ENCODE measurements around the gene CRX.
"Not testable (repeated sequence)": the region's sequence is repeated elsewhere in the genome, so short reads cannot be mapped to it uniquely, and the experiment has no call there.

Gene CRX

DNA sequence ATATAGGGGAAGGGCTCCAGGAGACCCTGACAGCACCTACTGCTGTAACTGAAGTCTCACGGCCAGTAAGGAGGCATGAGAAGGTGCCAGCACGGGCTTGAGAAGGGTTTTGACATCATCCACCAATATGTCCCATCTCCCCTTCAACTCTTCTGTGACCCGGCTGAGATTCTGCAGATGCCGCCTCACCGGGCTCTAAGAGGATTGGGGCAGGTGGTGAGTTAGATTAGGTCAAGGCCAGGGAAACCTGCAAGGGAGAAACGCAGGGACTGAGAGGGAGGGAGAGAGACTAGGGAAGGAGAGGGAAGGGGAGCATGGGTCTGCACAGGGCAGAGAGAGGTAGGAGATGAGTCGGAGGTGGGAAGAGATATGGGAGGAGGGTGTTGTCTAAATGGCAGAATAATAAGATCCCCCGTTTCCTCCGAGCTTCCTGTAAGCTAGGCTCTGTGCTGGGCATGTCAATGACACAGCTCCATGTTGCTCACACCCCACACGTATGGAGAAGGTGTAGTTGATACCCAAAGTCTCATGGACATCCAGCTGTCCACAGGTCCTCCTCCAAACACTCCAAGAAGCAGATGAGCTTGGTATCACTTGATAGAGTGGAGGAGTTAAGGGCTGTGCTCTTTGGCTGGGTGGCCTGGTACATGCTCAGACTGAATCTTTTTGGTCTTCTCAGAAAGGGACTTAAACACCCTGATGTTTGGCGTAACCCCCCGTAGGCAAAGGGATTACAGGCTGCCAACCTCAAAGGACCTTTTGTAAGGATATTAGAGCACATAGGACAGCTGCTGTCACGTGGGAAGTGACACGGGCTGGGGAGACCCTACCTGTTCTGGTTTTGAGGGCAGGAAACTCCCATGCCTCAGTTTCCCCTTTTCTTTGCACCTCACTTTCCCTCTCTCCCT lies 23.5 kb upstream of the CRX start:
- no peak for TF ChIP-seq ZFX (IDR thresholded peaks at IDR 0.05)
- TF ChIP-seq, protein P1, sequence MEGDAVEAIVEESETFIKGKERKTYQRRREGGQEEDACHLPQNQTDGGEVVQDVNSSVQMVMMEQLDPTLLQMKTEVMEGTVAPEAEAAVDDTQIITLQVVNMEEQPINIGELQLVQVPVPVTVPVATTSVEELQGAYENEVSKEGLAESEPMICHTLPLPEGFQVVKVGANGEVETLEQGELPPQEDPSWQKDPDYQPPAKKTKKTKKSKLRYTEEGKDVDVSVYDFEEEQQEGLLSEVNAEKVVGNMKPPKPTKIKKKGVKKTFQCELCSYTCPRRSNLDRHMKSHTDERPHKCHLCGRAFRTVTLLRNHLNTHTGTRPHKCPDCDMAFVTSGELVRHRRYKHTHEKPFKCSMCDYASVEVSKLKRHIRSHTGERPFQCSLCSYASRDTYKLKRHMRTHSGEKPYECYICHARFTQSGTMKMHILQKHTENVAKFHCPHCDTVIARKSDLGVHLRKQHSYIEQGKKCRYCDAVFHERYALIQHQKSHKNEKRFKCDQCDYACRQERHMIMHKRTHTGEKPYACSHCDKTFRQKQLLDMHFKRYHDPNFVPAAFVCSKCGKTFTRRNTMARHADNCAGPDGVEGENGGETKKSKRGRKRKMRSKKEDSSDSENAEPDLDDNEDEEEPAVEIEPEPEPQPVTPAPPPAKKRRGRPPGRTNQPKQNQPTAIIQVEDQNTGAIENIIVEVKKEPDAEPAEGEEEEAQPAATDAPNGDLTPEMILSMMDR (conservative IDR thresholded peaks at IDR 0.05) = no peak
- H3K27ac ChIP-seq = no peak overlapping the region

DNA sequence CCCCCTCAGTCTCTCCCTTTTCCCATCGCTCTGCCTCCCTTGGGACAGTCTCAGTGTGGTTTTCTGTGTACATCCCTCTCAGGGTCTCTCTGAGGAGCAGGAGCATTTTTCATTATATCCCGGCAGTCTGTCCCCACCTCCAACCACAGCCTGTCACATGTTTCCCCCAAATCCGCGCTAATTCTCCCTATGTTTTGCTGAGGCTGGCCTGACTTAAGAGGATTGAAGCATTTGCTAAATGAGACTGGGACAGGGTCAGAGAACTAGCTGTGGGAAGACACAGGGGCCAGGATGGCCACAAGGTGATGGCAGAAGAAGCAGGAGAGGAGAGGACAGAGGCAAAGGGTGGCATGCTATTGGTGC lies 22.9 kb upstream of the CRX start:
- TF ChIP-seq ZFX (IDR thresholded peaks at IDR 0.05) = no peak
- TF ChIP-seq, protein P1 (conservative IDR thresholded peaks at IDR 0.05) = no peak
- H3K27ac ChIP-seq = no peak overlapping the region

- TF ChIP-seq ZFX (IDR thresholded peaks at IDR 0.05) = no peak
- TF ChIP-seq, protein P1 (conservative IDR thresholded peaks at IDR 0.05) = no peak
- no peak overlapping the region for H3K27ac ChIP-seq
These were observed 20.5 kb upstream of the CRX start for GRCh38 chr19:47801270-47801669.

DNA sequence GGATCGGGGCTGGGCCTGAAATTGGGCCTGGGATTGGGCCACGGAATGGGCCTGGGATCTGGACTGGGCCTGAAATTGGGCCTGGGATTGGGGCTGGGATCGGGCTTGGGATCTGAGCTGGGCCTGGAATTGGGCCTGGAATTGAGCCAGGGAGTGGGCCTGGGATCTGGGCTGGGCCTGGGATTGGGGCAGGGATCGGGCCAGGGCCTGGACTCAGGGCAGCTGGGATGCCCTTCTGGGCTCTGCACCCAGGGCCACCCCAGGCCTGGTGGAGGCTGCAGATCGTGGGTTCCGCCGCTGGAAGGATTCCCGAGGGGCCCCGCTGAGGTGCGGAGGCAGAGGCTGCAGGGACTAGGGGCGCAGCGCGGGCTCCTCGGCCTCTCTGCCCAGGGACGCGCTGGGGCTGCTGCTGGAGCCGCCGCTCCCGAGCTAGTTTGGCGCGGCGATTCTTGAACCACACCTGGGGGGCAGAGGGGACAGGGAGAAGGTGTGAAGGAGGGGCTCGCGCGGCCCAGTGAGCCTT lies 19.2 kb upstream of the CRX start:
- no peak overlapping the region for H3K27ac ChIP-seq
- TF ChIP-seq, protein P1 (conservative IDR thresholded peaks at IDR 0.05) = no peak
- TF ChIP-seq ZFX (IDR thresholded peaks at IDR 0.05) = no peak

DNA sequence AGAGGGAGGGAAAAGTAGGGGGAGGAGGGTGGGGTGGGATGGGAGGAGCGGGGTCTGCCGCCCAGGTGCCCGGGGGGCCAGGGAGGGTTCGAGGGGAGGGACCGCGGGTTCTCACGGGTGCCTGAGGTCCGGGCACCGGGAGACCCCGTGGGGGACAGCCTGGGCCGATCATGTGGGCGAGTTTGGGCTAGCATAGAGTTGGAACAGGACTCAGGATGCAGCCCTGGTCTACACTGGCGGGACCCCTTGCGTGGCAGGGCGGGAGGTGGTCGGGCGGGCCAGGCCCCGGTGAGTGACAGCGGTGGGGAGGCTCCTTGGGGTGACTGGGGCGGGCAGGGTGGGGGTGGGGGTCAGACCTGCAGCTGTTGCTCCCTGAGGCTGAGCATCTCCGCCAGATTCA lies 18.6 kb upstream of the CRX start:
- not testable (repeated sequence) for H3K27ac ChIP-seq

DNA sequence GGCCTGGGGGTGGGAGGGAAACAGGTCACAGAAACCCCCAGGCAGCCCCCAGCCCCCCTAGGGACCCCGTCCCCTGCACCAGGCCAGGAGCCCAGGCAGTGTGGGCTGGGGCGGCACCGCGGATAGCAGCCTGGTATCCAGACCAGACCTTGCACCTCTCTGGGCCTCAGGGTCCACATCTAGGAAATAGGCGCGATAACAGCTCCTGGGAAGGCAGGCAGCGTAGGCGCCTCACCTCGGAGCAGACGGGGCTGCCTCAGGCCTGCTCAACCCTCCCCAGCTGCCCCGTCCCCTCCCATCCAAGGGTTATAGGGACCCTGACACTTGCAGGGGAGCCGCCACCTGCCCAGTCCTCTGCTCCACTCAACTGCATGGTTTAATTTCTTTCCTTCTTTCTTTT lies 18.1 kb upstream of the CRX start:
- not testable (repeated sequence) for H3K27ac ChIP-seq

- H3K27ac ChIP-seq = not testable (repeated sequence)
These were observed 17.3 kb upstream of the CRX start, which contains the start of gene TPRX1 for GRCh38 chr19:47804451-47804850. TPRX1 (minus strand) TSS chr19:47804551; CDS start chr19:47804539, 12 bp downstream.

DNA sequence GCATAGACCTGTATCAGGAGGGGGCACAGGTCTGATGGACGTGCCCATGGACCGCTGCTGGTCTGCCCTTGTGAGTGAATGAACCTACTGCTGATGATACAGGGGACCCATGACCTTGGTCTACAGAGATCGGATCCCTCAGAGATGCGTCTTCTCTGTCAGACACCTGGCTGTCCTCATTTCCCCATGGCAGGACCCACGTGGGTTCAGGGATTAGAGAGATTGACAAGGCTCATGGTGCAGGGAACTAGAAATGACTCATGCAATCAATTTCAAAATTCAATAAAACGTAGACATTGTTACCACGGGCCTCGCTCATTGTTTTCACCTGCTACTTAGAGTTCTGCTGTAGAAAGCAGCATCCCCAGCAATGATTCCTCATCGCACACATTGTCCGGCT lies 16.4 kb upstream of the CRX start:
- no peak overlapping the region for H3K27ac ChIP-seq
- TF ChIP-seq, protein P1 (conservative IDR thresholded peaks at IDR 0.05) = no peak
- TF ChIP-seq ZFX (IDR thresholded peaks at IDR 0.05) = no peak

- H3K27ac ChIP-seq = no peak overlapping the region
- TF ChIP-seq, protein P1 (conservative IDR thresholded peaks at IDR 0.05) = no peak
- TF ChIP-seq ZFX (IDR thresholded peaks at IDR 0.05) = no peak
These were observed 15.3 kb upstream of the CRX start for GRCh38 chr19:47806435-47806834.

All from C4-2B (cell line).